ENCODE data around the gene SLC16A13.

The SLC16A13 gene

GRCh38 chr17:7041607-7042500 lies 6.0 kb downstream of the SLC16A13 start:
- ChIA-PET POLR2A (interaction anchor here (0.9 kb wide), 1 partner anchor 87 kb away, joined by 3 read pairs; no protein-coding TSS in a partner anchor), CTCF (no interaction called here)
- TF ChIP-seq FOXK2 (IDR thresholded peaks at IDR 0.05) (no peak), ELF4 (IDR thresholded peaks at IDR 0.05) (no peak), SP1 (IDR thresholded peaks at IDR 0.05) (no peak), ARNT (IDR thresholded peaks at IDR 0.05) (no peak), L3MBTL2 (conservative IDR thresholded peaks at IDR 0.05) (no peak), FOXM1 (IDR thresholded peaks at IDR 0.05; ENCODE audit: borderline replicate concordance) (no peak), PKNOX1 (IDR thresholded peaks at IDR 0.05) (no peak), HDGF (IDR thresholded peaks at IDR 0.05; ENCODE audit: borderline replicate concordance) (no peak)
- no peak for DNase-seq (ENCODE audit: extremely low spot score)

GRCh38 chr17:7042501-7043181 lies 6.8 kb downstream of the SLC16A13 start:
- ChIA-PET POLR2A (no interaction called here), CTCF (no interaction called here)
- DNase-seq (ENCODE audit: extremely low spot score): no peak
- TF ChIP-seq PKNOX1 (IDR thresholded peaks at IDR 0.05) (no peak), ARNT (IDR thresholded peaks at IDR 0.05) (no peak), LEF1 (IDR thresholded peaks at IDR 0.05; ENCODE audit: borderline replicate concordance) (no peak), NFRKB (IDR thresholded peaks at IDR 0.05) (no peak), L3MBTL2 (conservative IDR thresholded peaks at IDR 0.05) (no peak), BHLHE40 (IDR thresholded peaks at IDR 0.05; ENCODE audit: borderline replicate concordance) (no peak), HDGF (IDR thresholded peaks at IDR 0.05; ENCODE audit: borderline replicate concordance) (no peak), SP1 (IDR thresholded peaks at IDR 0.05) (no peak), FOXM1 (IDR thresholded peaks at IDR 0.05; ENCODE audit: borderline replicate concordance) (no peak), ZNF384 (IDR thresholded peaks at IDR 0.05) (no peak), FOXA1 (IDR thresholded peaks at IDR 0.05) (no peak), CTBP1 (IDR thresholded peaks at IDR 0.05; ENCODE audit: borderline replicate concordance) (no peak), TARDBP (IDR thresholded peaks at IDR 0.05) (no peak), FOXK2 (IDR thresholded peaks at IDR 0.05) (no peak), SUZ12 (IDR thresholded peaks at IDR 0.05) (no peak), ELF4 (IDR thresholded peaks at IDR 0.05) (no peak)

GRCh38 chr17:7043182-7043496 lies 7.3 kb downstream of the SLC16A13 start:
- no peak for TF ChIP-seq L3MBTL2 (conservative IDR thresholded peaks at IDR 0.05)
- no peak for TF ChIP-seq TARDBP (IDR thresholded peaks at IDR 0.05)
- no peak for TF ChIP-seq FOXA1 (IDR thresholded peaks at IDR 0.05)
- TF ChIP-seq ZNF384 (IDR thresholded peaks at IDR 0.05): no peak
- no peak for TF ChIP-seq ARNT (IDR thresholded peaks at IDR 0.05)
- TF ChIP-seq PKNOX1 (IDR thresholded peaks at IDR 0.05): no peak
- no peak for TF ChIP-seq LEF1 (IDR thresholded peaks at IDR 0.05; ENCODE audit: borderline replicate concordance)
- TF ChIP-seq FOXK2 (IDR thresholded peaks at IDR 0.05): no peak
- TF ChIP-seq ELF4 (IDR thresholded peaks at IDR 0.05): no peak
- no peak for TF ChIP-seq FOXM1 (IDR thresholded peaks at IDR 0.05; ENCODE audit: borderline replicate concordance)
- TF ChIP-seq SP1 (IDR thresholded peaks at IDR 0.05): no peak
- DNase-seq (ENCODE audit: extremely low spot score): no peak
- CTCF ChIA-PET: no interaction called here
- POLR2A ChIA-PET: no interaction called here

- no peak for TF ChIP-seq HDGF (IDR thresholded peaks at IDR 0.05; ENCODE audit: borderline replicate concordance)
- no peak for TF ChIP-seq PKNOX1 (IDR thresholded peaks at IDR 0.05)
- no peak for TF ChIP-seq FOXK2 (IDR thresholded peaks at IDR 0.05)
- TF ChIP-seq LEF1 (IDR thresholded peaks at IDR 0.05; ENCODE audit: borderline replicate concordance): no peak
- TF ChIP-seq FOXA1 (IDR thresholded peaks at IDR 0.05): no peak
- no peak for TF ChIP-seq BHLHE40 (IDR thresholded peaks at IDR 0.05; ENCODE audit: borderline replicate concordance)
- TF ChIP-seq FOXM1 (IDR thresholded peaks at IDR 0.05; ENCODE audit: borderline replicate concordance): no peak
- no peak for TF ChIP-seq ELF4 (IDR thresholded peaks at IDR 0.05)
- TF ChIP-seq TARDBP (IDR thresholded peaks at IDR 0.05): no peak
- no peak for TF ChIP-seq ZNF384 (IDR thresholded peaks at IDR 0.05)
- no peak for DNase-seq (ENCODE audit: extremely low spot score)
- POLR2A ChIA-PET: interaction anchor here (0.6 kb wide), 1 partner anchor 8 kb away, joined by 3 read pairs; the partner anchor contains the start of gene SLC16A13
- CTCF ChIA-PET: no interaction called here
Observed at GRCh38 chr17:7043497-7044198, 7.8 kb downstream of the SLC16A13 start, which contains the start of gene SLC16A11. SLC16A11 (minus strand) TSS chr17:7044092; CDS start chr17:7043513, 579 bp downstream.
